Measurements from ENCODE around the gene CASZ1.

DNA sequence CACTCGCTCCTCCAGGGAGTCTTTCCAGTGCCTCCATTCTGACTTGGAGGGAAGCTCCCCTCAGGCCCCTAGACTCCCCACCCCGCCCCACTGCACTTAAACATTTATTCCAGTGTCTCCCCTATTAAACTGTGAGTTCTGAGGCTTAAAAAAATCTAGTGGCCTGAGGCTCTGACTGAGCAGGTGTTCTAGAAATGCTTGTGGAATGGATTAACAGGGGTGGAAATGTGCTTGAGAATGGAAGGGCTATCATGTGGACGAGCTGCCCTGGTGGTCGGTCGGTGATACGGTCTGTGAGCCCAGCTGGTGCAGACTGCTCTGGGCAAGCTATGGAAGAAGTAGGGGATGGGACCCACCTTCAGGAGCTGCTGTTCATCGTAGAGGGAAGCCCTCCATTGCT, 191.5 kb downstream of the CASZ1 start:
- TF ChIP-seq POLR2A (IDR thresholded peaks at IDR 0.05): no peak
- TF ChIP-seq, protein P1, sequence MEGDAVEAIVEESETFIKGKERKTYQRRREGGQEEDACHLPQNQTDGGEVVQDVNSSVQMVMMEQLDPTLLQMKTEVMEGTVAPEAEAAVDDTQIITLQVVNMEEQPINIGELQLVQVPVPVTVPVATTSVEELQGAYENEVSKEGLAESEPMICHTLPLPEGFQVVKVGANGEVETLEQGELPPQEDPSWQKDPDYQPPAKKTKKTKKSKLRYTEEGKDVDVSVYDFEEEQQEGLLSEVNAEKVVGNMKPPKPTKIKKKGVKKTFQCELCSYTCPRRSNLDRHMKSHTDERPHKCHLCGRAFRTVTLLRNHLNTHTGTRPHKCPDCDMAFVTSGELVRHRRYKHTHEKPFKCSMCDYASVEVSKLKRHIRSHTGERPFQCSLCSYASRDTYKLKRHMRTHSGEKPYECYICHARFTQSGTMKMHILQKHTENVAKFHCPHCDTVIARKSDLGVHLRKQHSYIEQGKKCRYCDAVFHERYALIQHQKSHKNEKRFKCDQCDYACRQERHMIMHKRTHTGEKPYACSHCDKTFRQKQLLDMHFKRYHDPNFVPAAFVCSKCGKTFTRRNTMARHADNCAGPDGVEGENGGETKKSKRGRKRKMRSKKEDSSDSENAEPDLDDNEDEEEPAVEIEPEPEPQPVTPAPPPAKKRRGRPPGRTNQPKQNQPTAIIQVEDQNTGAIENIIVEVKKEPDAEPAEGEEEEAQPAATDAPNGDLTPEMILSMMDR (IDR thresholded peaks at IDR 0.05): no peak

Data from thyroid gland (tissue), 4 donors.